GM18909 (cell line): ENCODE measurements around the gene FHIT.
A peak's percentile ranks its signal among the peaks of the same experiment; 100 is the strongest.
"Not testable (repeated sequence)": the region's sequence is repeated elsewhere in the genome, so short reads cannot be mapped to it uniquely, and the experiment has no call there.

Experiments
- ATAC-seq: cut with Tn5 transposase; IDR thresholded peaks from one replicate; pipeline ENCODE4 v1.9.1; 2021; ENCODE audit warnings: mild to moderate bottlenecking; ENCODE audit not compliant: unreplicated experiment, poor library complexity

FHIT gene

GRCh38 chr3:61231693-61232092 lies 19.6 kb downstream of the FHIT start:
- ATAC-seq, result no peak

- ATAC-seq, result no peak
Observed at GRCh38 chr3:61227799-61228198, 23.5 kb downstream of the FHIT start.

GRCh38 chr3:61226166-61226686 lies 25.0 kb downstream of the FHIT start:
- no peak for ATAC-seq

- ATAC-seq, result no peak
Observed at GRCh38 chr3:61224823-61225222, 26.4 kb downstream of the FHIT start.

- ATAC-seq, result no peak
Observed at GRCh38 chr3:61223451-61223850, 27.8 kb downstream of the FHIT start.

GRCh38 chr3:61222467-61222866 lies 28.8 kb downstream of the FHIT start:
- ATAC-seq, result no peak

- ATAC-seq, result no peak
Observed at GRCh38 chr3:61221759-61222362, 29.4 kb downstream of the FHIT start.

- ATAC-seq, result no peak
Observed at GRCh38 chr3:61218504-61218903, 32.7 kb downstream of the FHIT start.

GRCh38 chr3:61216171-61216570 lies 35.1 kb downstream of the FHIT start:
- ATAC-seq, result not testable (repeated sequence)

- ATAC-seq, result no peak
Observed at GRCh38 chr3:61202086-61202485, 49.2 kb downstream of the FHIT start.

- no peak for ATAC-seq
Observed at GRCh38 chr3:61201071-61201470, 50.2 kb downstream of the FHIT start.

GRCh38 chr3:61200270-61200669 lies 51.0 kb downstream of the FHIT start:
- ATAC-seq, result no peak

- ATAC-seq, result no peak
Observed at GRCh38 chr3:61199843-61200242, 51.4 kb downstream of the FHIT start.

- no peak for ATAC-seq
Observed at GRCh38 chr3:61194892-61195538, 56.2 kb downstream of the FHIT start.

GRCh38 chr3:61192222-61192621 lies 59.0 kb downstream of the FHIT start:
- ATAC-seq, result no peak

GRCh38 chr3:61190205-61190604 lies 61.0 kb downstream of the FHIT start:
- not testable (repeated sequence) for ATAC-seq

GRCh38 chr3:61186030-61186429 lies 65.2 kb downstream of the FHIT start:
- ATAC-seq, result no peak

- no peak for ATAC-seq
Observed at GRCh38 chr3:61184956-61185355, 66.3 kb downstream of the FHIT start.

GRCh38 chr3:61182662-61183061 lies 68.6 kb downstream of the FHIT start:
- ATAC-seq, result peak; percentile 54

GRCh38 chr3:61181874-61182273 lies 69.4 kb downstream of the FHIT start:
- peak; percentile 98 for ATAC-seq

- ATAC-seq, result no peak
Observed at GRCh38 chr3:61180206-61180605, 71.0 kb downstream of the FHIT start.

GRCh38 chr3:61178167-61178566 lies 73.1 kb downstream of the FHIT start:
- ATAC-seq, result no peak
